GM21447 (cell line): Measurements from ENCODE around the gene CDS2.

Experiments used
- ATAC-seq: cut with Tn5 transposase; IDR thresholded peaks from one replicate; pipeline ENCODE4 v1.9.1; 2021; ENCODE audit not compliant: unreplicated experiment

The CDS2 gene

GRCh38 chr20:5178046-5178445 is 51.2 kb downstream of the CDS2 start:
- ATAC-seq: no peak

- ATAC-seq: no peak
Measured at GRCh38 chr20:5180421-5180820, 53.6 kb downstream of the CDS2 start.

GRCh38 chr20:5180933-5181332 is 54.1 kb downstream of the CDS2 start:
- ATAC-seq: no peak

- no peak for ATAC-seq
Measured at GRCh38 chr20:5181492-5181891, 54.7 kb downstream of the CDS2 start.

- ATAC-seq: no peak
Measured at GRCh38 chr20:5181958-5182357, 55.1 kb downstream of the CDS2 start.

GRCh38 chr20:5182615-5183254 is 55.9 kb downstream of the CDS2 start:
- ATAC-seq: no peak

- ATAC-seq: no peak
Measured at GRCh38 chr20:5183731-5184474, 57.1 kb downstream of the CDS2 start.

GRCh38 chr20:5184684-5185083 is 57.9 kb downstream of the CDS2 start:
- no peak for ATAC-seq

GRCh38 chr20:5187122-5187521 is 60.3 kb downstream of the CDS2 start:
- ATAC-seq: no peak

- ATAC-seq: no peak
Measured at GRCh38 chr20:5188736-5189135, 61.9 kb downstream of the CDS2 start.

- ATAC-seq: no peak
Measured at GRCh38 chr20:5189917-5190316, 63.1 kb downstream of the CDS2 start.

- no peak for ATAC-seq
Measured at GRCh38 chr20:5190444-5190843, 63.6 kb downstream of the CDS2 start.

GRCh38 chr20:5191829-5192569 is 65.2 kb downstream of the CDS2 start:
- peak; percentile 59 for ATAC-seq

GRCh38 chr20:5192570-5193431 is 66.0 kb downstream of the CDS2 start:
- ATAC-seq: no peak

GRCh38 chr20:5195655-5196054 is 68.8 kb downstream of the CDS2 start:
- ATAC-seq: no peak

- ATAC-seq: no peak
Measured at GRCh38 chr20:5196149-5196548, 69.3 kb downstream of the CDS2 start.

- no peak for ATAC-seq
Measured at GRCh38 chr20:5197270-5197827, 70.5 kb downstream of the CDS2 start.

- no peak for ATAC-seq
Measured at GRCh38 chr20:5197847-5198650, 71.2 kb downstream of the CDS2 start.

- no peak for ATAC-seq
Measured at GRCh38 chr20:5198651-5198924, 71.8 kb downstream of the CDS2 start.

GRCh38 chr20:5203380-5203779 is 76.6 kb downstream of the CDS2 start:
- ATAC-seq: no peak
